HG03460 (cell line): Measurements from ENCODE around the gene HTR2B.
"Not testable (repeated sequence)": the region's sequence is repeated elsewhere in the genome, so short reads cannot be mapped to it uniquely, and the experiment has no call there.

Experiments
- ATAC-seq: cut with Tn5 transposase; IDR thresholded peaks from one replicate; pipeline ENCODE4 v1.9.1; 2021; ENCODE audit not compliant: unreplicated experiment

The HTR2B gene

DNA sequence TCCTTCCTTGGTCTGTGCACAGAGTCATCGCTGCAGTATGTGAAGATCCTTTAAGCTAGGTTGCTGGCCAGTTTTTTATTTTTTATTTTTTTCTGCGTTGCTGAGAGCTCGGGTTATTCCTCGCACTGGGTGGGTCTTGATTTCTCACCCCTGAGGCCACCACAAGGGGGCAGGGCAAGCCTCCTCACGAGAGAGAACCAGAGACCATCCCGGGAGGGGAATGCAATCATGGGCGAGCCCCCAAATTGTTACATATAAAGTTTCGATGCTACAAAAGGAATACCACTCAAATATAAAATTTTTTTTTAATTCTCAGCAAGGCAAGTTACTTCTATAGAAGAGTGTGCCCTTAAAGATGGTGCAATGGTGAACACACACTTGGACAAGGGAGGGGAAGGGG, 24.9 kb downstream of the HTR2B start:
- ATAC-seq: no peak

DNA sequence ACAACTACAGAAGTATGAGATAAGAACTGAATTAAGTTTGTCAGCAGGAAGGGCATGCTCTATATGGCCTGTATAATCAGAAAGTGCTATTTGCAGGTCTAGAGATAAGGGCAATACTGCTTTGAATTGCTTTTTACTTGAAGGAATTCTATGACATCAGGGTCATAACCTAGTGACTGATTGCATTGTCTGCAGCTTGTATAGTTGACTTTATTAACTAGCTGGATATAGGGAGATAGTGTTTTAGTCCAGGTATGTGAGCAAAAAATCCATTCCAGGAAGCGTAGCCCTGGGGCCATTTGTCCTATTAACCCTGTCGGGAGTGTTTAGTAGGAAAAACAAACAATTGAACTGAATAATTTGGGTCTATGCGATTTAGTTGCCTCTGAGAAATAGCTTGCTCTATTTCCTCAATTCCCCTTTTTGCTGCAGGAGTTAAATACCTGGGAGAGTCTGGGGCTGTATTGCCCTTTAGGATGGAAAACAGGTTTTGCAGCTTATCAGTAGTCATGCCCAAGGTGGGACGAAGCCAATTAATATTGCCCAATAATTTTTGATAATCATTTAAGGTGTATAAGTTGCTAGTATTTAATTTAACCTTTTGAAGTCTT, 30.0 kb downstream of the HTR2B start:
- ATAC-seq: no peak

DNA sequence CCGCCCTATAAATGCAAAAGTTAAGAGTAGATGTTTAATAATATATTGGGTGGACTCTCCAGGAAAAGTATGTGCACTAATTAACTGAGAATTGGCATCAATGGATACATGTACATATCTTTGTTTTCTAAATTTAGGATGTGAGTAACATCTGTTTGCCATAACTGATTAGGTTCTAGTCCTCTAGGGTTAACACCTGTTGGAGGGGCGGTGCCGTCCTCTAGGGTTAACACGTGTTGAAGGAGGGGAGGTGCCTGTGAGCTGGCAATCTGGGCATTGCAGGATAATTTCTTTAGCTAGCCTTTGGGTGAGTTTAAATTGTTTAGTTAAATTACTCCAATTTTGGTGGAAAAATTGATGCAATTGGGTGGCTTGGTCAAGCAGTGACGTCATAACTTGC, 30.9 kb downstream of the HTR2B start:
- ATAC-seq: no peak

DNA sequence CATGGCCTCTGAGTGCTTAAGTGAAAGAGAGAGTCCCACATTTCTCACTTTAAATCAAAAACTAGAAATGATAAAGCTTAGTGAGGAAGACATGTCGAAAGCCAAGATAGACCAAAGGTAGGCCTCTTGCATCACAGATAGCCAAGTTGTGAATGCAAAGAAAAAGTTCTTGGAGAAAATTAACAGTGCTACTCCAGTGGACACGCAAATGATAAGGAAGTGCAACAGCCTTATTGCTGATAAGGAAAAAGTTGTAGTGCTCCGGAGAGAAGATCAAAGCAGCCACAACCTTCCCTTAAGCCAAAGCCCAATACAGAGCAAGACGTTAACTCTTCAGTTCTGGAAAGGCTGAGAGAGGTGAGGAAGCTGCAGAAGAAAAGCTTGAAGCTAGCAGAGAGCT, 36.1 kb downstream of the HTR2B start:
- no peak for ATAC-seq

DNA sequence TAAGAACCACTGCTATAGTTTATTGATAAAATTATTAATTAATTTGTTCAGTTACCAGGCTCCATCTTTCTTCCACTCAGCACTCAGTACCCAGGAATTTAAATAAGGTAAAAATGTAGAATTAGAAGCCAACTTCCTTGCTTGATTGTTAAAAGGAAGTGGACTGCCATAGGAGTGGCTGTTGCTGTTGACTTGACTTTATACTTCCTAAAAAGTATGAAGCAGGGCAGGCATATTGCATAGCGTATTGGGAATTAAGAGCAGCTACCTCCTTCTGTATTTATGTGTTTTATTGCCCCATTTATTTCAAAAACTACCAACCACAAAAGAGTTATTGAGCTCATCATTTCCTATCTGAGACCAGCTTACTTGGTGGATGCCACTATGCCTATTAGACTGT, 40.3 kb downstream of the HTR2B start:
- no peak for ATAC-seq

DNA sequence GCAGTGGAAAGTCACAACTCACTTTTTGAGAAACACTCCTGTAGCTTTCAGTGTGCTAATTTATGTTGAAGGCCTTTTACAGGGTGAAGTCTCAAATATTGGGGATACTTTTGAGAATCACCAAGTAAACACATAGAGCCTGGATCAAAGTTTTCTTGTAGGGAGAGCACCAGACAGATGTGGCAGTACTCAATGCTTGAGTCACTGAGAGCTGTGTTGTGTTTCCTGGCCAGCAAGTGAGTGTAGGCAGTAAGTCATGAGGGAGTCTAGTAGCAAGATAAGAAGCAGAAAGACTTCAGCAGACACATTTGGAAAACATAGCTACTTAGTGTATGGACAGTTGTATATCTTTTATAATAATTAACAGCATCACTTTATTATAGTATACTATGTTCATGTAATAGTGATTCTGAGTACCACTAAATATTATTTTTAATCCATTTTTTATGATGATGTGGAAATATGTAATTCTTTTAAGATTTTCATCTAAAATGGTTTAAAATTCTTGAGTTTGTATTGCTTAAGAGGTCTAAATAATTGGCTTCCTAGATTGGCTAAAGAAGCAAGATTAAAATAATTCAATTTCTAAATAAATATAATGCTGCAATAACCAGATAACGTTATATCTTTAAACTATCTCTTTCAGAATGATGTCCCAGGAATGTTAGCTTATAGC, 55.3 kb downstream of the HTR2B start:
- no peak for ATAC-seq

DNA sequence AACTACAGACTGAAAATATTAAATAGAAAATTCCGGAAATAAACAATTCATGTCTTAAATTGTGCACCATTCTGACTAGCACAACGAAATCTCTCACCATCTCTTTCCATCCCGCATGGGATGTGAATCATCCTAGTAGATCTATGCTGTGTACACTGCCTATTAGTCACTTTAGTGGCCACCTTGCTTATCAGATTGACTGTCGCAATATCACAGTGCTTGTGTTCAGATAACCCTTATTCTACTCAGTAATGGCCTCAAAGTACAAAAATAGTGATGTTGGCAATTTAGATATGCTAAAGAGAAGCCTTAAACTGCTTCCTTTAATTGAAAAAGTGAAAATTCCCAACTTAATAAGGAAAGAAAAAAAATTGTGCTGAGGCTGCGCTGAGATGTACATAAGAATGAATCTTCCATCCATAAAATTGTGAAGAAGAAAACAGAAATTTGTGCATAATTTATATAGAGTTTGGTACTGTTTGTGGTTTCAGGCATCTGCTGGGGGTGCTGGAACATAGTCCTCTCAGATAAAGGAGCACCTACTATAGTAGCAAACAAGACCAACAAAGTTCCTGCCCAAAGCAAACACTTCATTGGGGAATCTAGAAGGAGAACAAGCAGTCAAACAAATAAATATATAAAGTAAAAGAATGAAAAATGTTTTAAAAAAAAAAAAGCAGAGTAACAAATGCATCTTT, 56.2 kb downstream of the HTR2B start:
- no peak for ATAC-seq

DNA sequence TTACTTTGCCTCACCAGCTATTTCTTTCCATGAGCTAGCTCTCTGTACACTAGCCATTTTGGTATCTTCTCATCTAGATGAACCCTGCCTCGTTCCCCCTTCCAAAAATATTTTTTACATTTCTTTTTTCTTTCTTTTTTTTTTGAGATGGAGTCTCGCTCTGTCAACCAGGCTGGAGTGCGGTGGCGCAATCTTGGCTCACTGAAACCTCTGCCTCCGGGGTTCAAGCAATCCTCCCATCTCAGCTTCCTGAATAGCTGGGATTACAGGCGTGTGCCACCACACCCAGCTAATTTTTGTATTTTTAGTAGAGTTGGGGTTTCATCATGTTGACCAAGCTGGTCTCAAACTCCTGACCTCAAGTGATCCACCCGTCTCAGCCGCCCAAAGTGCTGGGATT, 57.3 kb downstream of the HTR2B start:
- ATAC-seq: not testable (repeated sequence)

DNA sequence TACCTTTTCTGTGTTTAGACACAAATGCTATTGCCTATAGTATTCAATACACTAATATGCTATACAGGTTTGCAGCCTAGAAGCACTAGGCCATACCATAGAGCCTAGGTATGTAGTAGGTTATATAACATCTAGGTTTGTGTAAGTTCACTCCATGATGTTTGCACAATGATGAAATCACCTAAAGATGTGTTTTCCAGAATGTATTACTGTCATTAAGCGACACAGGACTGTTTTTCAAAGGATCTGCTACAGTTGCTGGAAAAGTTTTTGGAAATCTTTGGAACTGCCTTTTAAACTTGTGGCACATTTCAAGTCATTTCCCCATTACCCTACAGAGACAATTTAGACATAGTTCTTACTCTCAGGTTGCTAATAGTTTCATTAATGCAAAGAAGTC, 58.9 kb downstream of the HTR2B start:
- no peak for ATAC-seq

DNA sequence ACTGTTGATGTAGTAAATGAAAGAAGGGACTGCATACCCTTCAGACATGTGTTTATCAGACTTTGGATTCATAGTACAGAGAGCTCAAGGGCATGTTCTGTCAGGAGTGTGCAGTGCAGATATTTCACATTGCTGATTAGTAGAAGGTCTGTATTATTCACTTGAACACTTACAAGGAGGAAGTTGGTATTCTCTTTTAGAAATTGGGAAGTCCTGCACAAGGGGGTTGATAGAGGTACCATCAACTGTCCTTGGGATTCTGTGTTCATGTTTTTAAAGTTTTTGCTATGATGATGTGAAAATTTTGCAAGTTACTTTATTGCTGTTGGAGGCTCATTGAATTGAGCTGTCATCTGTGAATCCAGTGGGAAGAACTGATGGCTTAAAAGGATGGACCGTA, 61.5 kb downstream of the HTR2B start:
- no peak for ATAC-seq

DNA sequence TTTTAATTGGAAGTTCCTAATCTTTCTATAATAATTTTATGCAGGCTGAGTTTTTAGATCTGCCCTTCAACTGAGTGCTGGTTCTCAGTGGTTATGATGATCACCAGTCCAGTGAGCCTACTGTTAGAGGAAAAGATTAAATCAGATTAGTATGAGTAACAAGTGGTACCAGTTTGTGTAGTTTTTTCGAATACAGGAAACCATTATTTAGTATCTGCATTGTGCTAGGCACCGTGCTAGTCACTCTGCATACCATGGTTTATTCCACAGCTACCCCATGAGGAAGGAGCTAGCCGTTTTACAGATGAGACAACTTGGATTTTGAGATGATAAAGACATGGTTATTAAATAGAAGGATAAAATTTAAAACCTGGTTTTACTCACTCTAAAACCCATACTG, 62.1 kb downstream of the HTR2B start:
- no peak for ATAC-seq

DNA sequence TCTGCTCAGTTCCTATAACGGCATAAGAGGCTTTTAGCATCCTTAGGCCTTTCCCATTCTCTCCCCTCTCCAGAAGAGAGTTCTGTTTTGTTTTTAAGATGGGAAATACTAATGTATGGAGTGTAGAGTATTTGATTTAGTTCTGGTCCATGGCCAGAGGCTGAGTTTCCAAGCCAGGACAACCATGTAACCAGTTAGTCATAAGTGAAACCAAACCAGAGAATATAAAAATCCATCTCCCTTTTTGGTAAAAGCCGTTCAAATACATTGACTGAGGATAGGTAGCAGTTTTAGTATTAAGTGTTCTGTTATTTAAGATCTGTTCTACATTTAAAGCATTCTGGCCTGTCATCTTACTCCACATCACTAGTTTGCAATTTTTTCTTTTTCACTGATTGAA, 65.1 kb downstream of the HTR2B start:
- no peak for ATAC-seq

DNA sequence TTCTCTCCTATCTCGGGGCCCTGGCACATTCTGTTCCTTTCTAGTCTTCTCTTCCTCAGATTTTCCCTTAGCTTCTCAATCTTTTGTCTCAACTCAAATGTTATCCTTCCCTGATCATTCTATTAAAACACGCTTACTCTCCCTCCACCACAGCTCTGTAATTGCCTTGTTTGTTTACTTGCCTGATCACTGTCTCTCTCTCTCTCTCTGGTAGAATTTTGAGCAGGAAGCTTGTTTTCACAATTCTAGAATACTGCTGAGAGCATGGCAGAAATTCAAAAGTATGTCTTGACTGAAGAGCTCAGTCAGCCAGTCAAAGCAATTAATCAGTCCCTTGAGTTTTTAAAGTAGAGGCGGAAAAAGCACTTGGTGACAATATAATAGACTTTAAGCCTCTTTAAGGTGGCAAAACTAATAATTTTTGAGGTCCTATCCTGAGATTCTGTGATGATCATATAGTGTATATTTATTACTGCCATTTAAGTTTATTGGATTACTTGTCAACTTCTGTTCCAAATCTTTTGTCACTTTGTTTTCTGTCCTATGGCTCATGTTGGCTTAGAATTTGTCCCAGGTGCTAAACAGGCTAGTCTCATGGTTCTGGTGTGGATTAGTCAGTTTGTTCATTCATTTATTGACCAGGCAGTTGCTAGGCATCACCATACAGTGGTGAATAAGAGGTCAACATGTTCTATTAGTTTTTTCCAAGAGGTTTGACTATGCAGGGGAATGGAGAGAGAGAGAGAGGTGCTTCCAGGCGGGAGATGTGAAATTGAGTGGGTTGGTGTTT, 65.9 kb downstream of the HTR2B start:
- ATAC-seq: no peak
